Cardiac fibroblast (primary cell): ENCODE data around the gene IFNL4.
A peak's percentile ranks its signal among the peaks of the same experiment; 100 is the strongest.
"Not testable (repeated sequence)": the region's sequence is repeated elsewhere in the genome, so short reads cannot be mapped to it uniquely, and the experiment has no call there.

Experiments used
- DNase-seq, 2 donors: peaks; one replicate each; pipeline versions ENCODE4 v3.0.0 to v3.0.0-alpha.2; 2010; ENCODE audit warnings: low read depth in 2 of 2
- H3K4me3 ChIP-seq, 2 donors: replicated peaks in 1 of 2; 1 replicate in 1 of 2; 2 replicates in 1 of 2; pipeline ENCODE4 v1.5.1; 2011; ENCODE audit warnings: low read depth in 2 of 2, low read length in 2 of 2, mild to moderate bottlenecking in 2 of 2, moderate library complexity in 1 of 2
- CTCF ChIP-seq: IDR thresholded peaks from one replicate; pipeline ENCODE4 v1.5.1; 2011; ENCODE audit warnings: low read depth, mild to moderate bottlenecking, low read length, inconsistent platforms

Gene IFNL4

GRCh38 chr19:39282021-39282420, 33.4 kb upstream of the IFNL4 start:
- no peak for TF ChIP-seq CTCF
- DNase-seq = no peak
- no peak overlapping the region for H3K4me3 ChIP-seq

GRCh38 chr19:39277598-39277997, 28.9 kb upstream of the IFNL4 start:
- TF ChIP-seq CTCF = no peak
- peak; percentile 22 to 37 for DNase-seq
- H3K4me3 ChIP-seq = no peak overlapping the region

- H3K4me3 ChIP-seq = no peak overlapping the region
- no peak for DNase-seq
- TF ChIP-seq CTCF = no peak
Observed at GRCh38 chr19:39276740-39277139, 28.1 kb upstream of the IFNL4 start.

- no peak overlapping the region for H3K4me3 ChIP-seq
- no peak for TF ChIP-seq CTCF
- no peak for DNase-seq
Observed at GRCh38 chr19:39275578-39275977, 26.9 kb upstream of the IFNL4 start.

- not testable (repeated sequence) for DNase-seq, H3K4me3 ChIP-seq
Observed at GRCh38 chr19:39273859-39274258, 25.2 kb upstream of the IFNL4 start.

GRCh38 chr19:39270036-39270871, 21.6 kb upstream of the IFNL4 start:
- no peak for DNase-seq
- no peak for TF ChIP-seq CTCF
- H3K4me3 ChIP-seq = no peak overlapping the region

- not testable (repeated sequence) for DNase-seq, H3K4me3 ChIP-seq
Observed at GRCh38 chr19:39269369-39269768, 20.7 kb upstream of the IFNL4 start.

- not testable (repeated sequence) for H3K4me3 ChIP-seq, DNase-seq
Observed at GRCh38 chr19:39268531-39269223, 20.0 kb upstream of the IFNL4 start.

- not testable (repeated sequence) for DNase-seq
Observed at GRCh38 chr19:39268085-39268484, 19.4 kb upstream of the IFNL4 start, which contains the start of gene IFNL2. TSS of gene IFNL2 (plus strand) at chr19:39268396. CDS start at chr19:39268569, 173 bp downstream.

More at GRCh38 chr19:39268085-39268484, 19.4 kb upstream of the IFNL4 start, which contains the start of gene IFNL2:
- H3K4me3 ChIP-seq = not testable (repeated sequence)
